GM19035 (cell line): ENCODE results near the gene IZUMO2.
"Not testable (repeated sequence)": the region's sequence is repeated elsewhere in the genome, so short reads cannot be mapped to it uniquely, and the experiment has no call there.

Experiments used
- ATAC-seq: cut with Tn5 transposase; IDR thresholded peaks from one replicate; pipeline ENCODE4 v1.9.1; 2021; ENCODE audit not compliant: unreplicated experiment

The IZUMO2 gene

DNA sequence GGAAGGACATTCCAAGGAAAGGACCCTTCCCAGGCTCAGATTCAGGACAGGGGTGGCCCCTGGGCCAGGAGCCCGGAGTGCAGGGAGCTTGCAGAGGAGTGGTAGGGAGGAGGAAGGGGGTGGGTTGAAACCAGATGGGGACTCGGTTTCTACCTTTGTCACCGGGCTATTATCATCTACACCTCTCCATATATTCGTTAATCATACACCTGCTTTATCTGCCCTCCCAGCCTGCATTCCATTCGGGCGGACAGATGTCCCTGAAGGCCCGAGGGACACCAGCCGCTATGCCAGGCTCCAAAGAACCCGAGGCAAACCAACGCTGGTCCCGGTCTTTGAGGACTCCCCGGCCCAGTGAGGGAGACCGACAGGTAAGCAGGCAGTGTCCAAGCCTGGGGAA lies 24.9 kb upstream of the IZUMO2 start:
- ATAC-seq, result no peak

- ATAC-seq, result no peak
Observed at GRCh38 chr19:50184196-50184595, 21.1 kb upstream of the IZUMO2 start.

- ATAC-seq, result no peak
Observed at GRCh38 chr19:50181121-50181520, 18.0 kb upstream of the IZUMO2 start.

- ATAC-seq, result no peak
Observed at GRCh38 chr19:50178859-50179537, 15.9 kb upstream of the IZUMO2 start.

- ATAC-seq, result no peak
Observed at GRCh38 chr19:50178320-50178719, 15.2 kb upstream of the IZUMO2 start.

DNA sequence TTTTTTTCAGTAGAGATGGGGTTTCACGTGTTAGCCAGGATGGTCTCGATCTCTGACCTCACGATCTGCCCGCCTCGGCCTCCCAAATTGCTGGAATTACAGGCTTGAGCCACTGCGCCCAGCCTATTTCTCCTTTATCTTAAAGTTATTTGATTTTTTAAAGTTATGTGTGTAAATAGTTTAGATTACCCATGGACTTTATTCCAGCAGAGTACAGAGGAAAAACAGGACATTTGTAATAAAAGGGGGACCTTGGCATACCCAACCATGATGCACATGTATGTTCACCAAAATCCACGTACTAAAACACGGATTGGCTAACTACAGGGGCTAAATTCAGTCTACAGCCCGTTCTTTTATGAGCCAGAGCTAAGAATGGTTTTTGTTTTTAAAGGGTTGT lies 13.7 kb upstream of the IZUMO2 start:
- no peak for ATAC-seq

- ATAC-seq, result no peak
Observed at GRCh38 chr19:50175924-50176323, 12.8 kb upstream of the IZUMO2 start.

DNA sequence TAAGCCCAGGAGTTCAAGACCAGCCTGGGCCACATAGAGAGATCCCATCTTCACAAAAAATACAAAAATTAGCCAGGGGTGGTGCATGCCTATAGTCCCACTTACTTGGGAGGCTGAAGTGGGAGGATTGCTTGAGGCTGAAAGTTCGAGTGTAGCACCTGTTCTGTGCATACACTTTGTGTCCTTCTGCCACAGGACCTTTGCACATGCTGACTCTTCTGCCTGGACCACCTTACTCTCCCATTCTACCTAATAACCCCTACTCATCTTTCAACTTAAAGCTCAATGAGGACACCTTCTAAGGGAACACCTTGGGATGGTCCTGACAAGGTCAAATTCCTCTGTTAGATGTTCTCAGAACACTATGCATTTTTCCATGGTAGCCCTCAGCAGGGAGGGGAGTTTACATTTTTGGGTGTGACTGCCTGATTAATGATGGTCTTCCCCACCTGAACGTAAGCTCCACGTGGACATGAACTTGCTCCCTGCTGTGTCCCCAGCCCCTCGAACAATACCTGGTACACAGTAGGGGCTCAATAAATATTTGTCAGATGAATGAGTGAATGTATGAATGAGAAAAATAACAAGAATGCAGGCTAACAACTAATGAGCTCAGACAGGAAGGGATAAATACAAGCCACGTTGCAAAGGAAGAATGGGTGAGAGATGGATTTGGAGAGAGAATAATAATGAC lies 11.2 kb upstream of the IZUMO2 start:
- ATAC-seq, result no peak

DNA sequence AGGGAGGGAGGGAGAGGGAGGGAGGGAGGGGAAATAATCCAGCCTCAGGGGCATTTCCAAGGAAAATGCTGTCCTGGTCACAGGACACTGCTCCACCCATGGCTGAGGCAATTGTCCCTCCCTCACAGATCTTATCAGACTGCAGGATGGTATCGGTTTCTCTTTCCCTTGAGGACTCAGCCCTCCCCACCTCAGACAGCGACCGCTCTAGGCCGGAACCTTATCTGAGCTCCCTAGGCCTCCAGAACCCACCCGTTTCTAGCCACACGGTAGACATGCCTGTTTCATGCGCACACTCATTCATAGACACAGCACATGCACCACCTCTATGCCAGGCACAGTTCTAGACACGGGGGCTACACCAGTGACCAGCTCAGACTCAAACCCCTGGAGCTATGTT lies 10.0 kb upstream of the IZUMO2 start:
- no peak for ATAC-seq

GRCh38 chr19:50172726-50173125 lies 9.6 kb upstream of the IZUMO2 start:
- no peak for ATAC-seq

- ATAC-seq, result no peak
Observed at GRCh38 chr19:50171752-50172151, 8.7 kb upstream of the IZUMO2 start.

GRCh38 chr19:50167314-50167721 lies 4.2 kb upstream of the IZUMO2 start:
- ATAC-seq, result no peak

DNA sequence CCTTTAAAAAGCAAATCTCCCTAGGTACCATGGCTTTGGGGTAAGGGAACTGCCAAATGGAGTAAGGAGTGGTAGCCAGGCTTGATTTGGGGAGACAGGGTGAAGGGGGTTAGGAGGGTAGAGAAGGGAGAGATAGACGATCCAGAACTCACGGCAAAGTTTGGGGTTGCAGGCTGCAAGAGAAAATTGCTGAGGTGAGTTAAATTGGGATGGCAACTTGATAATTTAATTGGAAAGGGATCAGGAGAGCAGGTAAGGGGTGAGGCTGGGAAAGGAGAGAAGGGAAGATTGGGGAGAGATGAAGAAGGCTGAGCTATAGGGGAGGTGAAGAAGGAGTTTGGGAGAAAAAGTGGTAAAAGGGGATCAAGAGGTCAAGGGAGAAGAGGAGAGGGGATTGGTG lies 4.0 kb downstream of the IZUMO2 start:
- no peak for ATAC-seq

GRCh38 chr19:50158577-50158976 lies 4.5 kb downstream of the IZUMO2 start:
- no peak for ATAC-seq

GRCh38 chr19:50155520-50156109 lies 7.5 kb downstream of the IZUMO2 start:
- ATAC-seq, result no peak

- no peak for ATAC-seq
Observed at GRCh38 chr19:50154529-50154928, 8.6 kb downstream of the IZUMO2 start.

DNA sequence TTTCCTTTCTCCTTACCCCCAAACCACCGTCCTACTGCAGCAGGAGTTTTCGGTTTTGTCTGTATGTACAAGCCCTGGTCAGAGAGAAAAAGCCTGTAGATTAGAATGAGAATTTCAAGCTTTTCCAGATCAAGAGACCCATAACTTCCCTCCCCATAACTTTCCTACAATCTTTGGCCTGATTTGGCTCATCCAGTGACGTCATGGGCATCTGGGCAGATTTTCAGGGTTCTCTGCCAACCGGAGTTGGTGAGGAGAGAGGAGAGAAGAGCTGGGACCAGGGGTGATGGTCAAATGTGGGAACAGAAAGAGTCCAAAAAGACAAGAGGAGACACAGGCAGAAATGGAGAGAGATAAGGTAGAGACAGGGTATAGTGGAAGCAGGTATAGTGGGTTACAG lies 10.5 kb downstream of the IZUMO2 start:
- no peak for ATAC-seq

DNA sequence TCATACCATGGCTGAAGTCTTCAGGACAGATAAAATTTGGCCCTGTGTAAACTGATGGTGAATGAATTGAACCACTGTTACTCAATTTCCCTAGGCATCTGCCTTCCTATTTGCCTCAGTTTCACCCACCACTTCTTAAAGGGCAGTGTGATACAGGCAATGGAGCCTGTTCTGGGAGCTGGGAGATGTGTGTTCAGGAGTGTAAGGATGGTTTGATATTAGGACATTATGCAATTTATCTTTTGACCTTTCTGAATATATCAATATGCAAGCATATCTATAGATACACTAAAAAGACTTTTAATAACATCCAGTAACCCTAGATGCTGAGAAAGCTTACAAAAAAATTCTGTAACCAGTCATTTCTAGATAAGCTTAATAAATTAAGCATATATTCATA lies 14.6 kb downstream of the IZUMO2 start:
- ATAC-seq, result no peak

- no peak for ATAC-seq
Observed at GRCh38 chr19:50147462-50148423, 15.3 kb downstream of the IZUMO2 start.

DNA sequence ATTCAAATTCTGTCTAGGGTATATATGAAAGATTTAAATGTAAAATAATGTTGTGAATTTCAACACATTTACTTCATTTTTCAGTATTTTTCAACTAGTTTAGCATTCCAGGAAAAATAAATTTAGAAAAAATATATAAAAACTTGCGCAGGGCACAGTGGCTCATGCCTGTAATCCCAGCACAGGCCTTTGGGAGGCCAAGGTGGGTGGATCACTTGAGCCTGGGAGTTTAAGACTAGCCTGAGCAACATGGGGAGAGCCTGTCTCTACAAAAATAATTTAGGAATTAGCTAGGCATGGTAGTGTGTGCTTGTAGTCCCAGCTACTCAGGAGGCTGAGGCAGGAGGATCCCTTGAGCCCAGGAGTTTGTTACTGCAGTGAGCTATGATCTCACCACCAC lies 21.2 kb downstream of the IZUMO2 start:
- not testable (repeated sequence) for ATAC-seq

DNA sequence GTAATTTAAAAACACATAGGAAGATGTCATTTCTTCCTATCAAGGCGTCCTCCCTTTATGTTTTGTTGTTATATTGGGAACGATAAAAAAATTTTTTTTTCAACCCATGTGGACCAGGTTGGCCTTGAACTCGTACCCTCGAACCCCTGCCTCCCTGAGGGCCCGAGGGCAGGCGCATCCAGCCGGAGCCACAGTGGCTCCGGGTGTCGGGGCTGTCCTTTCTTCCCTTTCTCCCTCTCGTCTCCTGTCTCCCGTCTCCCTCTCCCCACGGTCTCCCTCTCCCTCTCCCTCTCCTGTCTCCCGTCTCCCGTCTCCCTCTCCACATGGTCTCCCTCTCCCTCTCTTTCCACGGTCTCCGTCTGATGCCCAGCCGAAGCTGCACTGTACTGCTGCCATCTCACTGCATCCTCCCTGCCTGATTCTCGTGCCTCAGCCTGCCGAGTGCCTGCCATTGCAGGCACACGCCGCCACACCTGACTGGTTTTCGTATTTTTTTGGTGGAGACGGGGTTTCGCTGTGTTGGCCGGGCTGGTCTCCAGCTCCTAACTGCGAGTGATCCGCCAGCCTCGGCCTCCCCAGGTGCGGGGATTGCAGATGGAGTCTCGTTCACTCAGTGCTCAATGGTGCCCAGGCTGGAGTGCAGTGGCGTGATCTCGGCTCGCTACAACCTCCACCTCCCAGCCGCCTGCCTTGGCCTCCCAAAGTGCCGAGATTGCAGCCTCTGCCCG lies 22.8 kb downstream of the IZUMO2 start:
- not testable (repeated sequence) for ATAC-seq
